Measurements from ENCODE around the gene ARVCF. TPM values are rescaled to one million over a fixed set of nuclear protein-coding genes. Genes with fewer than 3 reads are reported as not detected.

ARVCF gene
- total and polyA plus RNA-seq, 9 of the 15 experiments (the other 6 are each of a cell fraction or from before 2014, with no cell fraction given): 0.03 to 97.4 (median 15.6) TPM

DNA sequence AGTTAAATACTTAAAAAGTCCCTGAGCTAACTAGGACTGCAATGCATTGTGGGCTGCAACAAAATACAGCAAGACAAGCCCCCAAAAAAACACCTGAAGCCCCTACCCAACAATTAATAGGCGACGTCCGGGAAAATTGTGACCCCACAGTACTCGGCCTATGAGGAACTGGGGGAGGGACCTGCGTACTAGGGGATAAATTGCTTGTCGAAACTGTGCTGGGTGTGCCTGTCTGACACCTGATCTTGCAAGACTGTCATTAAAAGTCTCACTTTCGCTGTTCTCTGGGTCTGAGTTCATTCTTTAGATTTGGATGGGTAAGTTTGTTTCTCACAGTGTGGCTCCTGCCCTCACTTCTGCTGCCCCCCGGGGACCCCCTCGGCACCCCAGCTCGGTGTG is 19.5 kb upstream of the ARVCF start (continued):
- 0 out of 2 replicates have a peak, but pooled peaks have one; percentile 32 for TF ChIP-seq ZBTB7A (IDR thresholded peaks at IDR 0.05; ENCODE audit: borderline replicate concordance, control insufficient read depth, low read depth, low read length)

DNA sequence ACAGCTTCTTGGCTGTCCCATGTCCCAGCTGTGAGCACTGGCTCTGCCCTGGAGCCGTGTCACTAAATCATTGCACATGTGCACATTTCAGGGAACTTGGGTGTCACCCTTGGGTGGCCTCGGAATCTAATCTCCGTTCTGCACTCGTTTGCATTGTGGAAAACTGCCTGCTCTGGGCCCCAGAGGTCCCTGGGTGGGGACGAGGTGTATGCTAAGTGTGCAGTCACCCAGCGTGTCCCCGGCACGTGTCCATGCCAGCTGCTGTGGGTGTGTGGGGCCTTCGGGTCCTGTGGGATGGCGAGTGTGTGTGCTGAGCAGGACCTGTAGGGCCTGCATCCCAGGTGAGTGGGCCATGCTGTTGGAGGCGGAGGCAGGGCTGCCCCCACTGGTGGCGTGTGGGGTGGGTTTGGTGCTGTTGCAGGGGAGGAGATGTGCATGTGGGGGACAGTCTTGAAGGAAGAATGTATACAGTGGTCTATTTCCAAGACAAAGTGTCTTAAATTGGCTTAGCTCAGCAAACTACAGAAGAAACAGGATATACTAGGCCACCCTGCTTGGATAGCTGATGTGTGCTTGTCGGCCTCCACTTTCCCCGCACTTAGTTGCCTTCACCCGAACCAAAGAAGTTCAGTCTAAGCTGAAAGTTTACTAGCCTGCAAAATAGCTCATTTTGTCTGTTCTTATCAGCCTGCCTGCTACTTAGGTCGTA is 18.9 kb upstream of the ARVCF start:
- Histone ChIP-seq H3K27ac (ENCODE audit: extremely low read depth, low read depth, low read length) (no peak overlapping the region), H3K4me2 (ENCODE audit: insufficient read depth, low read length) (no peak overlapping the region)
- TF ChIP-seq NFIC (IDR thresholded peaks at IDR 0.05): peak; percentile 57; the same call in 1 of the 2 replicates
- TF ChIP-seq, protein P1, sequence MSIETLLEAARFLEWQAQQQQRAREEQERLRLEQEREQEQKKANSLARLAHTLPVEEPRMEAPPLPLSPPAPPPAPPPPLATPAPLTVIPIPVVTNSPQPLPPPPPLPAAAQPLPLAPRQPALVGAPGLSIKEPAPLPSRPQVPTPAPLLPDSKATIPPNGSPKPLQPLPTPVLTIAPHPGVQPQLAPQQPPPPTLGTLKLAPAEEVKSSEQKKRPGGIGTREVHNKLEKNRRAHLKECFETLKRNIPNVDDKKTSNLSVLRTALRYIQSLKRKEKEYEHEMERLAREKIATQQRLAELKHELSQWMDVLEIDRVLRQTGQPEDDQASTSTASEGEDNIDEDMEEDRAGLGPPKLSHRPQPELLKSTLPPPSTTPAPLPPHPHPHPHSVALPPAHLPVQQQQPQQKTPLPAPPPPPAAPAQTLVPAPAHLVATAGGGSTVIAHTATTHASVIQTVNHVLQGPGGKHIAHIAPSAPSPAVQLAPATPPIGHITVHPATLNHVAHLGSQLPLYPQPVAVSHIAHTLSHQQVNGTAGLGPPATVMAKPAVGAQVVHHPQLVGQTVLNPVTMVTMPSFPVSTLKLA (conservative IDR thresholded peaks at IDR 0.05): peak in 1 of 2 experiments; percentile 84; a peak in 2 of 4 replicates
- TF ChIP-seq, protein P2, sequence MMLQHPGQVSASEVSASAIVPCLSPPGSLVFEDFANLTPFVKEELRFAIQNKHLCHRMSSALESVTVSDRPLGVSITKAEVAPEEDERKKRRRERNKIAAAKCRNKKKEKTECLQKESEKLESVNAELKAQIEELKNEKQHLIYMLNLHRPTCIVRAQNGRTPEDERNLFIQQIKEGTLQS (IDR thresholded peaks at IDR 0.05): 0 out of 2 replicates have a peak, but pooled peaks have one; percentile 10
- TF ChIP-seq, protein P2 (CRISPR knock-in tag; conservative IDR thresholded peaks at IDR 0.05): no peak
- TF ChIP-seq, protein P3, sequence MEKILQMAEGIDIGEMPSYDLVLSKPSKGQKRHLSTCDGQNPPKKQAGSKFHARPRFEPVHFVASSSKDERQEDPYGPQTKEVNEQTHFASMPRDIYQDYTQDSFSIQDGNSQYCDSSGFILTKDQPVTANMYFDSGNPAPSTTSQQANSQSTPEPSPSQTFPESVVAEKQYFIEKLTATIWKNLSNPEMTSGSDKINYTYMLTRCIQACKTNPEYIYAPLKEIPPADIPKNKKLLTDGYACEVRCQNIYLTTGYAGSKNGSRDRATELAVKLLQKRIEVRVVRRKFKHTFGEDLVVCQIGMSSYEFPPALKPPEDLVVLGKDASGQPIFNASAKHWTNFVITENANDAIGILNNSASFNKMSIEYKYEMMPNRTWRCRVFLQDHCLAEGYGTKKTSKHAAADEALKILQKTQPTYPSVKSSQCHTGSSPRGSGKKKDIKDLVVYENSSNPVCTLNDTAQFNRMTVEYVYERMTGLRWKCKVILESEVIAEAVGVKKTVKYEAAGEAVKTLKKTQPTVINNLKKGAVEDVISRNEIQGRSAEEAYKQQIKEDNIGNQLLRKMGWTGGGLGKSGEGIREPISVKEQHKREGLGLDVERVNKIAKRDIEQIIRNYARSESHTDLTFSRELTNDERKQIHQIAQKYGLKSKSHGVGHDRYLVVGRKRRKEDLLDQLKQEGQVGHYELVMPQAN (IDR thresholded peaks at IDR 0.05; ENCODE audit: borderline replicate concordance): peak; percentile 58; the same call in 1 of the 2 replicates
- TF ChIP-seq SP1 (CRISPR knock-in tag; IDR thresholded peaks at IDR 0.05): no peak
- TF ChIP-seq MAFF (IDR thresholded peaks at IDR 0.05; ENCODE audit: low read length): peak; percentile 44
- peak; percentile 65; the same call in 1 of the 2 replicates for TF ChIP-seq KDM2B (CRISPR knock-in tag; IDR thresholded peaks at IDR 0.05)
- TF ChIP-seq CBX3 (IDR thresholded peaks at IDR 0.05; ENCODE audit: borderline replicate concordance in 1 of 2, low read length in 2 of 2): 0 out of 3 replicates have a peak, but pooled peaks of 1 of the 2 experiments have one; percentile 24
- TF ChIP-seq, protein P4, sequence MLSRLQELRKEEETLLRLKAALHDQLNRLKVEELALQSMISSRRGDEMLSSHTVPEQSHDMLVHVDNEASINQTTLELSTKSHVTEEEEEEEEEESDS (CRISPR knock-in tag; IDR thresholded peaks at IDR 0.05): 0 out of 2 replicates have a peak, but pooled peaks have one; percentile 3
- TF ChIP-seq ZFP36 (IDR thresholded peaks at IDR 0.05; ENCODE audit: low read depth, low read length, partially characterized antibody): peak; percentile 44
- TF ChIP-seq DACH1 (IDR thresholded peaks at IDR 0.05; ENCODE audit: partially characterized antibody): peak; percentile 7
- no peak for TF ChIP-seq DIDO1 (tag; IDR thresholded peaks at IDR 0.05; ENCODE audit: low read depth)
- TF ChIP-seq HDAC2 (IDR thresholded peaks at IDR 0.05): peak; percentile 85
- TF ChIP-seq SUPT5H (IDR thresholded peaks at IDR 0.05): peak; percentile 48

More for the DNA sequence above, 18.9 kb upstream of the ARVCF start:
- DNase-seq (ENCODE audit: extremely low read depth in 1 of 4, low spot score in 3 of 4) (peak in 2 of 4 experiments; percentile 77 to 82), FAIRE-seq (peak; percentile 60), ATAC-seq (peak; percentile 64)
- Histone ChIP-seq H3K9ac (ENCODE audit: insufficient read depth in 1 of 2, low read depth in 2 of 2, low read length in 2 of 2) (peak overlapping the region in 1 of 2 experiments; percentile 86; a peak in 3 of 4 replicates), H3K9me1 (ENCODE audit: control insufficient read depth, insufficient read depth, low read length) (peaks cover 16% of the 10 kb centered on the region), H3K27me3 (ENCODE audit: control insufficient read depth in 2 of 2, insufficient read depth in 2 of 2, low read length in 2 of 2) (no peaks in the 10 kb centered on the region), H3K9me3 (replicated peaks; ENCODE audit: control insufficient read depth, insufficient read depth, low read depth, low read length) (no peaks in the 10 kb centered on the region), H4K20me1 (replicated peaks; ENCODE audit: control insufficient read depth, insufficient read depth, low read length) (peaks cover 66% of the 10 kb centered on the region), H3K36me3 (ENCODE audit: control insufficient read depth, insufficient read depth, low read length) (peaks cover 78% of the 10 kb centered on the region; the same call in 2 of the 3 replicates), H2AFZ (ENCODE audit: low read depth, low read length) (no peak overlapping the region), H3K4me1 (replicated peaks in 1 of 2; ENCODE audit: control insufficient read depth in 2 of 2, insufficient read depth in 2 of 2, low read length in 2 of 2) (peaks cover 11 to 63% of the 10 kb centered on the region in 2 experiments; a peak in 4 of 5 replicates), H3K4me3 (no peak overlapping the region), H3K79me2 (ENCODE audit: control insufficient read depth, insufficient read depth, low read length) (peaks cover 50% of the 10 kb centered on the region)
- intact Hi-C loops (cut with micrococcal nuclease): no loop called here
- CTCF ChIA-PET (ENCODE audit: low intra/inter-chr PET ratio): no interaction called here
- 47% methylated on average over 16 of the region's 16 CpGs for WGBS (ENCODE audit: insufficient coverage, low coverage, missing lambda C conversion rate)
- POLR2A ChIA-PET: interaction anchor here (0.6 to 6.4 kb wide), 20 partner anchors 8 to 1560 kb away, joined by 3 to 54 read pairs (median 4); partner anchors contain the start of genes TANGO2 and TRMT2A
- BruUV-seq (replicated peaks): no TSS peak
- in situ Hi-C loops (cut with MboI): no loop called here

All from K562 (cell line).